GM06990 (cell line): Measurements from ENCODE around the gene MT1B.

Experiments used
- DNase-seq: peaks from one replicate; pipeline ENCODE4 v3.0.0-alpha.2; 2011; ENCODE audit not compliant: insufficient read length; ENCODE audit errors: extremely low read depth
- H3K27me3 ChIP-seq: replicated peaks from 2 replicates; pipeline ENCODE4 v1.6.0; 2011; ENCODE audit warnings: low read length; ENCODE audit not compliant: control insufficient read depth, insufficient read depth
- H3K36me3 ChIP-seq: 2 replicates; pipeline ENCODE4 v1.5.1; 2011; ENCODE audit warnings: low read length; ENCODE audit not compliant: control insufficient read depth, insufficient read depth
- H3K4me3 ChIP-seq: replicated peaks from 2 replicates; pipeline ENCODE4 v1.5.1; 2011; ENCODE audit warnings: low read depth, mild to moderate bottlenecking, control low read depth, low read length
- TF ChIP-seq, protein P1 (sequence below): IDR thresholded peaks from 2 replicates; pipeline ENCODE4 v1.5.1; 2011; ENCODE audit warnings: low read length, control low read depth, mild to moderate bottlenecking, inconsistent platforms; ENCODE audit not compliant: insufficient read depth, poor library complexity, severe bottlenecking

Gene MT1B

DNA sequence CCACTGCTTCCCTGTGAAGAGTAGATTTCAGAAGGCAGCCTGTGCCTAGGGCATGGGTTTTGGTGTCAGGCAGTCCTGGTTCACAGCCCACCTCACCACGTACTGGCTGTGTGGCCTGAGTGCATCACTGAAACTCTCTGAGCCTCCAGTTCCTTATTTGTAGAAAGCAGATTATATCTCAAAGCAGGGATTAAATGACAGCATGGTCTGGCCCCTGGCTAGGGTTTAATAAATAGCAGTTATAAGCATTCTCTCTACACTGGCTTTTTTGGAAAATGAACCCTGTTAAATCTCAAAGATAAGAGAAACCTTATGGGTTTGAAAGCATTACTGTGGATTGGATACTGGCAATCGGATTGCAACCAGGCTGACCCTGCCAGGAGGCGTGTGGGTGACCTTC lies 22.2 kb upstream of the MT1B start:
- H3K27me3 ChIP-seq = peaks cover 3% of the 10 kb centered on the region

DNA sequence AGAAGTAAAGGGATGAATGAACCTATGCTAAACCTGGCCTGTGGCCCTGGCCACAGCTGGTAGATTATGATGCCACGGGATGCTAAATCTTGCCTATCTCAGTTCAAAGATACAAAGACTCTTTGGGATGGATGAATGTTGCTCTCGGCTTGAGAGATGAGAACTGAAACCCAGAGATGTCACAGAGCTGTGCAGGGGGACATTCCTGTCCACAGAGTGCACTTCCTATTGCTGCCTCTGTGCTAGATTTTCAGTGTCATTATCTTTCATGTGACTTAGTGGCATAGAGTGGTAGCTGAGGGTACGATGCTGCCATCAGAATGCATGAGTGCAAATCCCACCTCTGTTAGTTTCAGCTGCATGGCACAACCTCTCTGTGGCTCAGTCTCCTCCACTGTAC lies 21.6 kb upstream of the MT1B start:
- DNase-seq = no peak
- H3K4me3 ChIP-seq = no peak overlapping the region
- peaks cover 3% of the 10 kb centered on the region for H3K27me3 ChIP-seq
- TF ChIP-seq, protein P1, sequence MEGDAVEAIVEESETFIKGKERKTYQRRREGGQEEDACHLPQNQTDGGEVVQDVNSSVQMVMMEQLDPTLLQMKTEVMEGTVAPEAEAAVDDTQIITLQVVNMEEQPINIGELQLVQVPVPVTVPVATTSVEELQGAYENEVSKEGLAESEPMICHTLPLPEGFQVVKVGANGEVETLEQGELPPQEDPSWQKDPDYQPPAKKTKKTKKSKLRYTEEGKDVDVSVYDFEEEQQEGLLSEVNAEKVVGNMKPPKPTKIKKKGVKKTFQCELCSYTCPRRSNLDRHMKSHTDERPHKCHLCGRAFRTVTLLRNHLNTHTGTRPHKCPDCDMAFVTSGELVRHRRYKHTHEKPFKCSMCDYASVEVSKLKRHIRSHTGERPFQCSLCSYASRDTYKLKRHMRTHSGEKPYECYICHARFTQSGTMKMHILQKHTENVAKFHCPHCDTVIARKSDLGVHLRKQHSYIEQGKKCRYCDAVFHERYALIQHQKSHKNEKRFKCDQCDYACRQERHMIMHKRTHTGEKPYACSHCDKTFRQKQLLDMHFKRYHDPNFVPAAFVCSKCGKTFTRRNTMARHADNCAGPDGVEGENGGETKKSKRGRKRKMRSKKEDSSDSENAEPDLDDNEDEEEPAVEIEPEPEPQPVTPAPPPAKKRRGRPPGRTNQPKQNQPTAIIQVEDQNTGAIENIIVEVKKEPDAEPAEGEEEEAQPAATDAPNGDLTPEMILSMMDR = no peak
- H3K36me3 ChIP-seq = no peaks in the 10 kb centered on the region

More for the DNA sequence above, 22.2 kb upstream of the MT1B start:
- DNase-seq = no peak
- TF ChIP-seq, protein P1 = no peak
- no peak overlapping the region for H3K4me3 ChIP-seq
- H3K36me3 ChIP-seq = no peaks in the 10 kb centered on the region

DNA sequence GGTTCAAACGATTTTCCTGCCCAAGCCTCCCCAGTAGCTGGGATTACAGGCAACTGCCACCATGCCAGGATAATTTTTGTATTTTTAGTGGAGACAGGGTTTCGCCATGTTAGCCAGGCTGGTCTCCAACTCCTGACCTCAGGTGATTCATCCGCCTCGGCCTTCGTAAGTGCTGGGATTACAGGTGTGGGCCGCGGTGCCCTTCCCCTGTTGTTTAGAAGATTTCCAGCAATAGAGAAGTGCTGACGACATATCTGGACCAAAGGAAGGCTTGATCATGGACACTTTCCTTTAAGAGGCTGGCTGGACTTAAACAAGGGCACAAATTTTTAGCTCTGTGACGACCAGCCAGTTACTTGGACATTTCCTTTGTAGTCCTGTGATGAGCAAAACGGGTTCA lies 20.5 kb upstream of the MT1B start:
- Histone ChIP-seq H3K4me3 (no peak overlapping the region), H3K27me3 (peaks cover 3% of the 10 kb centered on the region), H3K36me3 (no peaks in the 10 kb centered on the region)
- TF ChIP-seq, protein P1 = no peak
- no peak for DNase-seq

DNA sequence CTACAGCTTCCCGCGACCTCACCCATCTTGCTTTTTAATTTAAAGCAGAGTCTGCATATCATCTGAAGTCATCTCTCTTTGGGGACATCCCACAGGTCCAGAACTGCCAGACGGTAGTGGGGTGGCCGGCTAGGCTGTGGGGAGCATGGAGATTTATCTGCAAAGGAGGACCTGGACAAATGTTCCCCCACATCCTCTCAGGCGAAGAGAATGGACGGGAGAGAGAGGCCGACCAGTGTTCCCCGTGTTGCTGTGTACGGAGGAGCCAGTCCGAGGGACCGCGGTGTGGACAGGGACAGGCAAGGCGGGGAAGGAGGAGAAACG lies 19.9 kb upstream of the MT1B start:
- Histone ChIP-seq H3K27me3 (peaks cover 3% of the 10 kb centered on the region), H3K4me3 (no peak overlapping the region), H3K36me3 (no peaks in the 10 kb centered on the region)
- TF ChIP-seq, protein P1 = no peak
- DNase-seq = no peak

DNA sequence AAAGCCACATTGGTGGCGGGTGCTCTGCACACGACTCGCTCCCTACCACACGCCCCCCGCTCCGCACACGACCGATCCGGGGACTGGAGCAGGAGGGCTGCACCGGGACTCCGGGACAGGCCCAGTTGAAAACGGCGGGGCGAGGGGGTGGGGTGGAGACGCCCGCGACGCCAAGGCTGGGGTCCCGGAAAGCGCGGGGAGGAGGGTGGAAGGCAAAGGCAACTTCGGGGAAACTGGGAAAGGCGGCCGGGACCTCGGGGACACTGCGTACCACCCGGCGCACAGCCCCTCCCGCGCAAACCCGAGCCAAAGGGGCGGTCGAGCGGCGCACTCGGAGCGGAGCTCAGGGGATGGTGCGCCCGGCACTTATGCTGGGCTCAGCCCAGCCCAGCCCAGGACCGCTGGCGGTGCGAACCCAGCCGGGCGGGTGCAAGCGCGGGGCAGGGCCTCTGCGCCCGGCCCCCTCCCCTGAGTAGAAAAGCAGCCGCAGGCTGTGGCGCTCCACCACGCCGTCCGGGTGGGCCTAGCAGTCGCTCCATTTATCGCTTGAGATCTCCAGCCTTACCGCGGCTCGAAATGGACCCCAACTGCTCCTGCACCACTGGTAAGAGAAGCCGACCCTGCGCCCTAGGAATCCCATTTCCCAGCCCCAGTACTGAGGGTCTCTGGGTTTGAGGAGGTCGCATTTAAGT lies 19.4 kb upstream of the MT1B start, which contains the start of gene MT1M:
TSS of gene MT1M (plus strand) at position 504 of the 692 bp plus-strand sequence. CDS start at position 577, 73 bp downstream.
- peaks cover 3% of the 10 kb centered on the region for H3K27me3 ChIP-seq
- DNase-seq = no peak
- no peaks in the 10 kb centered on the region for H3K36me3 ChIP-seq
- no peak within 1 kb of the TSS for H3K4me3 ChIP-seq
- TF ChIP-seq, protein P1 = no peak
